HG03135 (cell line): ENCODE measurements around the gene BTBD7.

Source experiments
- ATAC-seq: cut with Tn5 transposase; IDR thresholded peaks from one replicate; pipeline ENCODE4 v1.9.1; 2021; ENCODE audit warnings: mild to moderate bottlenecking, moderate library complexity; ENCODE audit not compliant: unreplicated experiment

BTBD7 gene

DNA sequence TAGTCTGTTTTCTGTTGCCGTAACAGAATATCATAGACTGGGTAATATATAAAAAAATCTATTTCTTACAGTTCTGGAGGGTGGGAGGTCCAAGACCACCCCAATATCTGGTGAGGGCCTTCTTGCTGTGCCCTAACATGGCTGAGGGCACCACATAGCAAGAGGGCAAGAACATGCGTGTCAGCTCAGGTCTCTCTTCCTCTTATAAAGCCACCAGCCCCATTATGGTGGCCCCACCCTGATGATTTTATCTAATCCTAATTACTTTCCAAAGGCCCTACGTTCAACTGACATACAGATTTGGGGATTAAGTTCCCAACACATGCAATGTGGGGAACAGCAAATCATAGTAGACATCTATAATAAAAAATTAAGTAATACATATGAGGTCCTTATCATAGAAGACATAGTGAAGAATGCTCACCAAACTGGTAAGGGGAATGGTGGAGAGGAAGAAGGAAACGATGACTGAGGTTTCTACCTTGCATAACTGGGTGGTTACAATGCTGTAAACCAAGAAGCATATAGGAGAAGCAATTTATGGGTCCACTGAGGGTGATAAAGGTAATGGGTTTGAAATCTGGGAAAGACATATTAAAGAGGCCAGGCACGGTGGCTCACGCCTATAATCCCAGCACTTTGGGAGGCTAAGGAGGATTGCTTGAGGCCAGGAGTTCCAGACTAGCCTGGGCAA lies 27.0 kb downstream of the BTBD7 start:
- no peak for ATAC-seq

DNA sequence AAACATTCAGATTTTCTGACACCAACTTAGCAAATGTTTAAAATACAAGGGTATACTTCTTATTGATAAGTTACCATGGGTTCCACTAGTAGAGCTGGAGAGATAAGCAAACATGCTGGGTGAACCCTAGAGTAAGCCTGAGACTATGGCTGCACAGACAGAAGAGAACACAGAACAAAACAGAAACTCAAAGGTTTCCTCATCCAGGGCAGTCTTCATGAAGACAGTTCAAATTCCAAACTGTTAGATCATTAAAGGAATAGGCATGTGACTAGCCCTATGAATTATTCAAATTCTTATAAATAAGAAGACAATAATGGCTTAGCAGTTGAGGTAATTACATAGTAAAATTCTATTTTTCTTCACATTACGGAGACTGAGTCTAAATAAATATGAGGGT lies 28.1 kb downstream of the BTBD7 start:
- ATAC-seq, result no peak

DNA sequence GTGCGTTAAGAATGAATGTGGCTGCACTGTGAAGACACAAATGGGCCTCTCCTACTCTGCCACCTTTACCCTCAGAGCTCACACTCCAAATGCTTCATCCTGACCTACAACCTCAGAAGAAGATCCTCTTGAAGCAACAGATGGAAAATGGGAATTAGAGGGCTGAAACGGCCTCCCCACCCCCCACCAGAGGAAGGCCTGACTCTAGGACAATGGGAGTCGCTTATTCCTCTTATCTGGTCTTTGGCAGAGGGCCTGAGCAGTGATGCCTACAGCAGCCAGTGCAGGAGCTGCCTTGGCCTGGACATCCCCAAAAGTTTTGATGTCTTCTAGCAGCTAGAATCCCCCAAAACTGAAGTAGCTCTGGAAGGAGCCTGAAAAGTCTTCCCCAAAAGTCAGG lies 29.2 kb downstream of the BTBD7 start:
- ATAC-seq, result no peak

DNA sequence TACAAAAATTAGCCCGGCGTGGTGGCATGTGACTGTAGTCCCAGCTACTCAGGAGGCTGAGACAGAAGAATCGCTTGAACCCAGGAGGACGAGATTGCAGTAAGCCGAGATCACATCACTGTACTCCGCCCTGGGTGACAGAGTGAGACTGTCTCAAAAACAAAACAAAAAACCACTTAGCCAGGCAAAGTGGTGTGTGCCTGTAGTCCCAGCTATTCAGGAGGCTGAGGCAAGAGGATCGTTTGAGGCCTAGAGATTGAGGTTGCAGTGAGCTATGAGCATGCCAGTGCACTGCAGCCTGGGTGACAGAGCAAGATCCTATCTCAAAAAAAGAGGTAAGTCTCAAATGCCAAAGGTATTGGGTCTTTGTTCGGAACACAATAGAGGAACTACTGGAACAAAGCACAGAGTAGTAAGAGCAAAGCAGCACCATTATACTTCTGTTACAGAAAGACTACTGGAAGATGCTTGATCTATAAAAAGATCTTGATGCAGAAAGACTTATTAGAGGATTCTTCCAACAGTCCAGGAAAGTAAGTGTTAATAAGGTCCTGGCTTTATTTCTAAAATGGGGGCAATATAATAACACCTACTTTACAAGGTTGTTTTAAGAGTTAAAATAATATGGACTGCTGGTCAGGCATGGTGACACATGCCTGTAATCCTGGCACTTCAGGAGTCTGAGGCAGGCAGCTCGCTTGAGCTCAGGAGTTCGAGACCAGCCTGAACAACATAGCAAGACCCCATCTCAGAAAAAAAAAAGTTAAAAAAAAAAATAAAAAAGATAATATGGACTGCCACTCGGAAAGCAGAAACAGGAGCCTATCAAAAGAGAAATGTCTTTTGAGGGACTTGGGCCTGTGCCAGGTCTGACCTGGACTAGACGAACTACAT lies 29.9 kb downstream of the BTBD7 start:
- no peak for ATAC-seq

DNA sequence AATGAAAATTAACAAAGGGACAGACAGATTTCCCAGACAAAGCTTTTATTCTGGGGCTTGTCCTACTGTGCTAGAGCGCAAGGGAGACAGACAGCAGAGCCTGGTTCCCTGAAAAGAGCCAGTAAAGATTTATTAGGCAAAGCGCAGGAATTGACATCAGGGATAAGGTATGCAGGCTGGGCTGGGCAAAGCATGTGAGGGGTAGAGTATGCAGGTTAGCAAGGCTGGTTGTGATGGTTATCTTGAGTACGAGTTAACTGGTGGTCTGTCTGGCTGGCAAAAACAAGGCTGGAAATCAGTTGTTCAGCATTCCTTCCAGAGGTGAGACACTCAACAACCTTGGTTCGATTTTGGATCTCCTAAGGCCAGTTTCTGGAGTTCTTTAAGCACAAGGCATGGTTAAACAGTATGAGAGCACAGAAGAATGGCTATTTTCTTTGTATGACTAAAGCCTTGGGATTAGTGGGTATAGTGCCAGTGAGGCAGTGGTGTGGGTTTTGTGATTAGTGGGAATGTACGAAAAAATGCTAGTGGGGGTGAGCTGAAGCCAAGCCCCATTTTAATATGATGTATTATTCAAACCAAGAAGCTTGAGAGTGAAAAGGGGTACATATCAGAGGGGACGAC lies 30.9 kb downstream of the BTBD7 start:
- no peak for ATAC-seq

DNA sequence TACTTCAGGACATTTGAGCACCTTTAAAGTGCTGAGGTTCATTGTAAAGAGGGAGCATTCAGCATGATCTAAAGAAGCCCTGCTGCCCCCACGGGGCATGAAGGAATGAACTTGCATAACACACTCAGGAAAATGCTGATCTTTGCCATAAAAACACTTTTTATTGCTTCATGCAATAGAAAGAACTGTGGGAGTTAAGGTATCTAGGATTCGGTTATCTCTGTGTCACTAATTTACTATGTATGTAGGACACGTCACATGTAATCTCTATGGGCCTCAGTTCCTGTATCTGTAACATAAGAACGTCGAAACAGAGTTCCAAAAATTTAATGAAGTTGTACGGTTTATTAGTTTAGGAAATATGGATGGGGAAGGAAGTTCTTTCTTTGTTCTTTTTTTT lies 33.0 kb downstream of the BTBD7 start:
- ATAC-seq, result no peak

DNA sequence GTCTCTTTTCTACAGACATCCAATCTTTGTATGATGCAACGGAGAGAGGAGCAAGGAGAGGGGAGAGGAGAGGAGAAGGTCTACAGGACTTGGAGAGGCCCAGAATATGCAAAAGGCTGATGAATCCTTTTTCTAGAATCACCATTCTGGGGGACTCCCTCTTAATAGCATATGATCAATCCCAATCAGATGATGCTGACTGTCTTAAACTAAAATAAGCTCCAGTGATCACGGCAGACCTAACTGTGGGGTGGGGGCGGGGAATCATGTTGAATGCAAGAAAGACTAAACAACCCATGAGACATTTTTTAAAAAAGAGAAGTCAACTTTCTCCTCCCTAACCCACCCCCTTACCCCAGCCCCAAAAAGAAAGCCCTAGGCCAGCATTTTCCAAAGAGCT lies 33.4 kb downstream of the BTBD7 start:
- ATAC-seq, result no peak

DNA sequence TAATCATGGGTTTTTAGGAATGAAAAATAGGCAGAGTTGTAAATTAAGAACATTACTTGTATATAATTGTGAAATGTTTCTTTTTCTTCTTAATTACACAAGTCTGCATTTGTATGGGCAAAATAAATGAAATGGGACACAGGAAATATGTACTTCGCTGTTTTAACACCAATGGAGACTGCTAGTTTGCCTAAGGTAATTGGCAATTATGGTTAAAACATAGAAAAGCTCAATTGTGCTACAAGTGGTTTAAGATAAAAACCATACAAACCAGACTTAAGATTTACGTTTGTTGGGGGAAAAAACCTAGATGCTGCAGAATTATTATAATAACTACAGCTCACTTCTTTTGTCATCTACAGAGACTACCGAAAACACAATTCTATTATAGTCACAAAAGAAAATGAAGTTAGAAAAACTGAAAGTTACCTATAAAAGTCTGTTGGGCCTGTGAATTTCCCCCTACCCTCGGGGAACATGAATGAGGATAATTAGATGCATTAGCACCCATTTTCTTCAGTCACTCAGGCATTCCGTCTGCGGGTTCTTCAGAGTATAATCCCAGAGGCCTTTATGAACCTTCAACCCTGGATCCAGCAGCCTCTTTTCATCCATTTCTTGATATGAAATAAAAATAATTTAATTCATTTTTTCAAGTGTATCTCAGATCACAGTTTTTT lies 37.2 kb downstream of the BTBD7 start:
- no peak for ATAC-seq

DNA sequence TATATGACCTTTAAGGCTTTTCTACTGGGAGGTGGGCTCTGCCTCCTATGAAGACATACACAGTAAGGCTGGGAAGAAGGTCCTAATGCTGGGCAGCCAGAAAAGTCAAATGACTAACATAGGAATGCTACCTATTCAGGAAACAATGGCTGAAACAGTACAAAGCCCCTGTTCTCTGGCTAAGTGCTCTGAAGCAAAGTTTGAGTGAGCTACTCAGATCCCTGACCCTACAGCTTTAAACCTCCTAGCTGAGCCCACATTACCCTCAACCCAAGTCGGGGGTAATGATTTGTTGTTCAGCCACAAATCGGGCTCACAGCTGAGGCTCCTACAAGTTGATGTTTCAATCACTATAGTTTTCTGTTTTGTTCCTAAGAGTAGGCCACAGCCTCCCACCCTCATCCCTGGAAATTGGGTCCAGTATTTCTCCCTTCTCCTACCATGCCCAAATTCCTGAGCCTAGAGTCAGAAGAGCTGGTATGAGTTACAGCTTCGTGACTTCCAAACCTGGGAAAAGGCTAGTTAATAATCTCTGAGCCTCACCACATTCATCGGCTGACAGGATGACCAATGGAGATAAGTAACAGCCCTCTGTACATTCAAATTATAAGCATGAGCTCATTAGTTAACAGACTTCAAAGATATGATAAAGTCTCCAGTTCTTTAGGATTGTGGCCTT lies 46.5 kb downstream of the BTBD7 start:
- no peak for ATAC-seq

DNA sequence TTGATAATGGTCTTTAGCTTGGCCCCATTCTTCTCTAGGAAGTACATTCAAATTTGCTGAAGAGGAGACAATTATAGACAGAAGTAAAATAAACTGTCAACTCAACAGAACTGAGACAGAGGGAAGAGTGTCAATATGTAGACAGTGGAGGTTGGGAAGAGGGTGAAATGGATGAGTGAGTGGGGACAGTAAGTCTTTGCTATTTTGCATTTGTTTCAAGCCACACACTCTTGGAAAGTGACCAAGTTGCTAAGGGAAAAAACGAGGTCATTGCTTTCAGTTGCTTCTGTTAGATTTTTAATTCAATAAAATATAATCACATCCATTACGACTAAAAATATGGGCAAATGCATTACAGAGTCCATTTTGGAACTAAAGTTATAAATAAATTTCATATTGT lies 47.8 kb downstream of the BTBD7 start:
- no peak for ATAC-seq

DNA sequence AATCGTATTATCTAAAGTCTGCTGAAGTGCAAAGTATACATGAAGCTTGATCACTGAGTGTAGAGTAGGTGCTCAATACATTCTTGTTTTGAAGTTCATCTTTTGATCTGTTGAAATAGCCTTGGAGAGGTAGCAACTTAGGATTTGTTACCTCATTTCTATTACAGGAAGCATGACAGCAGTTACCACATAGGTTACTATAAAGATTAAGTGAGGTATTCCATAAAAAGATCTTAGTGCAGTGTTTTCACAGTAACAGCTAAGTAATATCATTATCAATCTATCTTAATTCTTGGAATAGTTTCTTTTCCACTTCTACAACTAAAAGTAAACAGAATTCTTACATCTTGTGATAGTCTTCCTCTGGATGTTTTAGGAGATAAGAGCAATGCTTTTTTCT lies 50.9 kb downstream of the BTBD7 start:
- no peak for ATAC-seq

DNA sequence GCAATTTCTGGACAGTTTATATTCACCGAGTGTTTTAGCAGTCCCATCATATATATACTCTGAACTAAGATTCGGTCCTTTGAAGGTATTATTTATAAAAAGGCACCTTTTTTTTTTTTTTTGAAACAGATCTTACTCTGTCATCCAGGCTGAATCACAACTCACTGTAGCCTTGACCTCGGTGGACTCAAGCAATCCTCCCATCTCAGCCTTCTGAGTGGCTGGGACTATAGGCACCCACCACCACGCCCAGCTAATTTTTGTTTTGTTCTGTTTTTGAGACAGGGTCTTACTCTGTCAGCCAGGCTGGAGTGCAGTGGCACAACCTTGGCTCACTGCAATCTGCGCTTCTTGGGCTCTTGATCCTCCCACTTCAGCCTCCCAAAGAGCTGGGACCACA lies 52.1 kb downstream of the BTBD7 start:
- no peak for ATAC-seq

DNA sequence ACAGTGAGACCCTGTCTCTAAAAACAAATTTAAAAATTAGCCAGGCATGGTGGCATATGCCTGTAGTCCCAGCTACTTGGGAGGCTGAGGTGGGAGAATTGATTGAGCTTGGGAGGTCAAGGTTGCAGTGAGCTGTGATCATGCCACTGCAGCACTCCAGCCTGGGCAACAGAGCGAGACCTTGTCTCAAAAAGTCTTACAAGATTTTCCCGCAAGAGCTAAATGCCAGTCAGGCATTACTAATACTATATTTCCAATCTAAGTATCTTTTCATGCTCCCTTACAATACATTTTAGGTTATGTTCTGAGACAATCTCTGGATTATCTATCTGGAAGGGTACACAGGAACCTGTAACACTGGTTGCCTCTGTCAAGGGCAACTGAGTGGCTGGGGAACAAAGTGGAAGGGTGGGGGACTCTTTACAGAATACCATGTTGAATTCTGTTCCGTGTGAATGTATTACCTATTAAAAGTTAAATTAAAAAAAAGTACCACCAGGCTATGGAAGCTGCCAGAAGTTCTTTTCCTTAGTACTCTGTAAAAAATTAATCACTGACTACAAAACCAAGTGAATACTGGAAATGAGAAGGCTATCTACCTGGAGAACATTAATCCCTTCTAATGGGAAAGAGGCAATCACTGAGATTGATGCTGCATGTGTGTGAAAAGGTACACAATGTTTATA lies 56.7 kb downstream of the BTBD7 start:
- ATAC-seq, result no peak

DNA sequence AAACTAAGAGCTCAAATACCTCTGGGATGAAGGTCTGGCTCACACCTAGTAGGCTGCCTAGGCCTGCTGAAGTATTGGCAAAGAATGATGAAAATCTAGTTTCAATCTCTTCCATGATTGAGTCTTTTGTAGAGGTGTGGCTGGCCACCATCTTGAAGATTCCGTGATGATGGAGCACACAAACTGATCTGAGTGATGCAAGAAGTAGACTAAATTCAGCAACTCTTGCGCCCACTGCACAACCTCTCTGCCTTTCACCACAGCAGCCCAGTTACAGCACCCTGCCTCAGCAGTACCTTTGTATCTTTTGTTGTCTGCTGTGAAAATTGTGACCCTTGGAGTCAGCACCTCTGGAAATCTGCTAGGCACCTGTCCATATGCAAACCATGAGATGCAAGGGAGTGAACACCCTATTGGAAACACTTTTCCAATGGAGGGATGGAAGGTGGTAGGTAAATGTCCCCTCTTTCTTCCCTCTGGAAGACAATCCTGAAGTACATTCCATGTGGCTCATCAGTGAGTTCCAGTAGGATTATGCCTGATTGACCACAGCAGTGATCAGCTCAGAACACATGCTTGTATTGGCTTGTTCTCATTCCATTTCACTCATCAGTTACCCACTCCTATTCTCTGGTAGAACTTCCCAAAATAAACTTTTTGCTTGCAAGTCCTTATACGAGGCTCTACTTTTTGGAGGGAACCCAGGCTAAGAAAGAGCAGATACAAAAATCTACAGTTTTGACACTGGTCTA lies 58.6 kb downstream of the BTBD7 start:
- ATAC-seq, result no peak

DNA sequence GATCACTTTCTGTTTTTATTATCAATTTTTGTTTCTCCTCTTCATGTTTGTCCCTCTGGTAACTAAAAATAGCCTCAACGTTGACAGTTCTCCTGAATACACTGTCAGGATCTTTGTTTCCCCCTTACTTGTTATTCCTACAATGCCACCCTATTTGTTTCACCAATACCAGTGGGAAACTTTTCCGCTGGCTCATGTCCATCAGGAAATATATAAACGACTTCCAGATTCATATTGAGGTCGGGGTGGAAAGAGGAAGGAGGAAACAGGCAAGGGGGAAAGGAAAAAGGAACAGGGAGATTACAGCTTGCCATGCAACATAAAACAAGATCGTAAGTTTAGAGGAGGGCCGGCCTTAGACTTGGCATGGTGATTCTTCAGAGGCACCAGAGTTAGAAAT lies 61.7 kb downstream of the BTBD7 start:
- no peak for ATAC-seq

DNA sequence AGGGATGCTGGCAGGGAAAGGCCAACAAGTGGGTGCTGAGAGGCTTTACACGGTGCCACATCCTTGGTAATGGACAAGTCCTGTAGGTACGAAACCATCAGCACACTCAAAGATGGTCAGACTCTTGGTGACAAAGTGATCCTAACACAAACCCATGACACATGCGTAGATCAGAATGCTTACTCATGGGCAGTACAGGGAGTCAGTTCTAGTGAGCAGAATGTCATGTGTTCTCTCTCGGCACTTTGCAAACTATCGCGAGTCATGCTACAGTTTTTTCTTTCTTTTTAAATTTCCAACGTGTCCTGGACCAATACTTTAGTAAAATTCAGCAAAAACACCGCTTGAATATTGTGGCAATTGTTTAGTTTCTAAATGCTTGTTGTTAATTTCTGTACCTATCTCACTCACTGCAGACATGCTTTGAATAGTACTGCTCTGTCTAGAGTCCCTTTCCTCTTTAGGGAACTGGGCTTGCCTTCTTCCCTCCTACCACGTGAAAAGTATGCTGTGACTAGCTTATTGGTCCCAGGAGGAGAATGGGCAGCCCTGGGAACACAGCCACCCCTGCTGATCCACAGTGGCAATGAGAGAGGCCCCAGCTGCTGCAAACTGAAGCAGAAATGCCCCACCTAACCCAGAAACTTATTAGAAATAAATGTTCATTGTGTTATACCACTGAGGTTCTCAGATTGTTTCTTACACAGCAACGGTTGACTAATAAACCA lies 63.3 kb downstream of the BTBD7 start:
- no peak for ATAC-seq

DNA sequence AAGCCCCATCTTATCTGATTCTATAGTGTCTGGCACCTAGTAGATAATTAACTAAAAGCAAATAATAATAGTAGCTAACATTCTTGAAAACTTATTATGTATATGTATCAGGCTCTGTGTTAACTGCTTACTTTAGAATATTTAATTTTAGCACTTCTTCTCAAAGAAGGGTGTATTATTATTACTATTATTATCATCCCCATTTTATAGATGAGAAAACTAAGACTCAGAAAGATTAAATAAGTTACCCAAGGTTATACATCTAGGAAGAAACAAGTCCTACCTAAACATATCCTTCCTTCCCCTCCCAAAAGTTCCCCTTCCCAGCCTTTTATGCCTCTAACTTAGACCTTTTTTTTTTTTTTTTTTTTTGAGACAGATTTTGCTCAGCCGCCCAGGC lies 64.4 kb downstream of the BTBD7 start:
- ATAC-seq, result no peak

DNA sequence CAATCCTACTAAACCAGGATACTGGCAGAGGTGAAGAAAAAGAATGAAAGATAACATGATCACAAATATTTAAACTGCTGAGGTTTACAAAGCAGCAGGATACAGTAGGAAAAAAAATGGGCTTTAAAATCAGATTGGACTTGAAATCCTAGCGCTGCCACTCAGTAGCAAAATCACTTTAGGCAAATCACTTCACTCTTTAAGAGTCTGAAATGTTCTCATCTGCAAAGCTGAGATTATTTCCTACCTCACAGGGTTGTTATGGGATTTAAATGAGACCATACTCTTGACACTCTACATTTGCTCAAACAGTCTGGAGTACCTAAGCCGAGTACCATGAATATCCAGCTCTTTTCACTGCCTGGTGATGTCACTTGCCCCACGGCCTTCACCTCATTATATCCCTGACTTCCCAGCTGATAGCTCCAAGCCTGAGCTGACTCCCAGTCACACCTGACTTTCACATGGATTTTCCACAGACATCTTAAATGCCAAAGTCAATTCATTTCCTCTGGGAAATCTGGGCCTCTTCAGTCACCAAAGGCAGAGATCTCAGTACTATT lies 65.6 kb downstream of the BTBD7 start:
- ATAC-seq, result no peak

DNA sequence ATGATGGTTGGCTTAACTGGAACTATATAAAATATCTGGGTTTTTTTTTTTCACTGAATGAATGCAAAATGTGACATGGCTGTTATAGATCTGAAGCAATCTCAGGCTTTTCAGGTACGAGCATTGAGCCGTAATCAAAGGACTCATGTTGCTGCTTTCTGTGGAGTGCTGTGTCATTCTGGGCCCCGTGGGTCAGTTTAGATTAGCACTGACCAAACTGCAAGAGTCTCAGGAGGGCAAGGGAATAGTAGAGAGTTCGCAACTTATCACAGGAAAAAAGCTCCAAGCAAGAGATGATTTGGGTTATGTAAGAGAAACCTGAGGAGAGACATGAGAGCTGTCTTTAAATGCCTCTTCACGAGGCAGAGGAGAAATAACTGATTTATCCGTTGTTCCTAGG lies 66.7 kb downstream of the BTBD7 start:
- no peak for ATAC-seq
